Kidney glomerular epithelial cell (primary cell): ENCODE data around the gene TTC7B.

ENCODE experiments used
- DNase-seq: peaks from one replicate; lab custom pipeline; 2025; lab: John Stamatoyannopoulos, UW

TTC7B gene

GRCh38 chr14:90741682-90741946, 74.6 kb downstream of the TTC7B start:
- DNase-seq, result no peak

DNA sequence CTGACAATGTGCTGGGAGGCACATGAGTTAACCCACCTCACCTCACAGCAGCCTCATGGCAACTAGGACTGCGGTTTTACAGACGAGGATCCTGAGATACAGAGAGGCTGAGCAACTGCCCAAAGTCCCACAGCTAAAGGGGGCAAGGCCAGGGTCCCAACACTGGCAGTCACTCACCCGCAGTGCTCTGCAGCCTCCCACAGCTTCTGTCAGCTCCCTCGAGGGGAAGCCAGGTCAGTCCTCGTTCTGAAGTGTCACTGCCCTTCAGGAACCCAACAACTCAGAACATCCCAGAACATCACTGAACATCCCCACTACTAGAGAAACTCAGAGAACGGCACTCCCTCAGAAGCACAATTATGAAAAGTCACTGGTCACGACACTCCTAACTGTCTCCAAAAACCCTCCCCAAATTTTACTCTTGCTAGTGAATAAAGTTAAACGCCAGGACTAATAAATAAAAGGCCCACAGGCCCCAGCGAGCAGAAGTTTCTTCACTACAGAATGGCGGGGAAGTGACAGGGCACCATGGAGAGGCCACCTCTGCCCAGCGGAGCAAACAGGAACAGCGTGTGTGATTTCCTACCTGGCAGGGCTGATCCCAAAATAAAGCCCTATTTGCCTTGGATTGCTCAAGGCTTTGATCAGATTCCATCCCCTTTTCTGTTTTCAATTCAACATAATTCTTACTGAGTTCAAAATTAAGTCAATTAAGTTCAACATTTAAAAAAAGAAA, 75.1 kb downstream of the TTC7B start:
- DNase-seq, result no peak

DNA sequence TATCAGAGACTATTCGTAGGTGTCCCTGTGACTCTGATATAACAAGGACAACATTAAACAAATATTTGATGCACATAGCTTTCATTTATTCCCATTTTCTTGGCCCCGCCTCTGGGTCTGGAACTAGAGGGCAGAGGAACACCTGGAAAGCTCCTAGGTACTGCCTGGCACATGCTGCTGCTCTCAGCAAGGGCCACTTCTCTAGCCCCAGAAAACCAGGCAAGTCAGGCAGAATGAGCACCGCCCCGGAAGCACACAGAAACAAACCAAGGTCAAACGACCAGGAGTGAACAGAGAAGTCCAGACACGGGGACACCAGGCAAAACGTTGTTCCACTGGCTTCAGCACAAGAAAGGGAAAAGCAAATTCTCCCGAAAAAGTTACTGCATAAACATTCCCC, 76.1 kb downstream of the TTC7B start:
- DNase-seq, result no peak

- no peak for DNase-seq
These were observed 76.7 kb downstream of the TTC7B start for GRCh38 chr14:90739318-90740068.

DNA sequence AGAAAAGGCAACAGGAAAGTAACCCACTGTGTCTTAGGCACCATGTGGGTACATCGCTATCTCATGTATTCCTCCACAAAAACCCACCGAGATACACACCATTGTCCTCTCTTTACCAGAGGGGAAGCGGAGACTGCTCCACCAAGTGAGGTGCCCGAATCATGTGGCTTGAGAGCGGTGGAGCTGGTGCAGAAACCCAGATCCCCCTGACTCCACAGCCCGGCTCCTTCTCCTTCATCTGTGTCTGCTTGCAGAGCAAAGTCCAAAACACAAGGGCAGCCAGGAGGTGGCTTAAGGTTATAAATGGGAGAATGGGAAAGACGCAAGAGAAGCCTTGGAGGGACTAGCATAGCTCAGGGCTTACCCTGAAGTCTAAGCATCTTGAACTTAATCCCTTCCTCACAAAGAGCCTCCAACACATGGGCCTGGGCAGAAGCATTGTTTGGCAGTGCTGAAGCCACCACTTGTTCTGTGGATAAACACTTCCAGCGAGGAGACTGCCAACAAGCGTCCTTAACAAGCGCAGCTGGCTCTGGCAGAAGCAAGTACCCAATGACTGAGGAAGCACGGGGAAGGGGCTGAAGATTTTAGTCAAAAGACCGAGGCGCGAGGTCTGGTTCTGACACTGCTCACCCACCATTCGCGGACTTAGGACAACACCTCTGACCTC, 83.0 kb downstream of the TTC7B start:
- no peak for DNase-seq

DNA sequence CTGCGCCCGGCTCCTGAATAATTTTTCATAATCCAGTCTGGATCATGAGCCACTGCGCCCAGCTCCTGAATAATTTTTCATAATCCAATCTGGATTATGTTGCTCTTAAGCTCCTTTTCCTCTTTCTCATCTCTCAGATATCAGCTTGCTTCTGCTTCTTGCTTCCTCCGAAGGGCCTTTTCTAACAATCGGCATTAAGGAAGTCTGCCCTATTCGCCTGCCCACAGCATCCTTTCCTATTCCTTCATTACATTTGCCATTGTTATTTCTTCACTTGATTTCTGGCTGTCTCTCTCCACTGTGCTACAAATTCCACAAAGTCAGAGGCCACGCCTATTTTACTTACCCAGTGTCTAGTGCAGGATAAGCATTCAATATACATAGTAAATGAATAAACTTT, 83.5 kb downstream of the TTC7B start:
- no peak for DNase-seq

GRCh38 chr14:90732139-90732538, 84.1 kb downstream of the TTC7B start:
- DNase-seq, result no peak

DNA sequence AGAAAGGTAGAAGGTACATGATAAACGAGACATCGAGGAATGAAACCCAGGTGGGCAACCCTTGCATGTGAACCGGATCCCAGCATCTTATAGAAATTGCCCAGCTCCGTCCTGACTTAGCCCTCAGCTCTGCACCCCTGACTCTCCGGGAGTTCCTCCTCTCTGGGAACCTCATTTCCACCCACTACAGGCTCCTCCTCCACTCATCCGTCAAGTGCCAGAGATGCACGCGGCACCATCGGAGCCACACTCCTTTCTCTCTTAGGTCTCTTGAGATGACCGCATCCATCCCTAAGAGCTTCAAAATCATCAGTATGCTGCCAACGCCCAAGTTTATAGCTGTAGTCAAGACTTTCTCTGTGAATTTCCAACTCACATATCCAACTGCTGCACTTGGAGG, 84.7 kb downstream of the TTC7B start:
- no peak for DNase-seq

GRCh38 chr14:90730206-90730766, 85.9 kb downstream of the TTC7B start:
- DNase-seq, result no peak

DNA sequence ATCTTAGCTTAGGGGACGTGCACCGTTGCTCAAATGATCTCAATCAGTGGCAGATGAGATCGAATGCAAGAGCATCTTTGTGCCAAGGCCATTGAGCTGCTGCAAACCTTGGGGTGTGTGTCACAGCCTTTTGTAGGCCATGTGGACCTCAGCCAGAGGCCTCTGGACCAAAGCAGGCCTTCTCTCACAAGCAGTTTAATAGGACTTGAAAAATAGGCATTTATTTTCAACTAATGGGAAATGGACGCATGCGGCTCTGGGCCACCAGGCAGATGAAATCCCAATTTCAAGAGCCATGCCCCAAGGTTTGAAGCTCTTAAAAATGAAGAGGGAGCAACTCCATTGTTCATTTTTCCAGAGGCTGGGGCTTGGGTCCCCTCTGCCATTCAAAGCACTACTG, 87.3 kb downstream of the TTC7B start:
- DNase-seq, result no peak

DNA sequence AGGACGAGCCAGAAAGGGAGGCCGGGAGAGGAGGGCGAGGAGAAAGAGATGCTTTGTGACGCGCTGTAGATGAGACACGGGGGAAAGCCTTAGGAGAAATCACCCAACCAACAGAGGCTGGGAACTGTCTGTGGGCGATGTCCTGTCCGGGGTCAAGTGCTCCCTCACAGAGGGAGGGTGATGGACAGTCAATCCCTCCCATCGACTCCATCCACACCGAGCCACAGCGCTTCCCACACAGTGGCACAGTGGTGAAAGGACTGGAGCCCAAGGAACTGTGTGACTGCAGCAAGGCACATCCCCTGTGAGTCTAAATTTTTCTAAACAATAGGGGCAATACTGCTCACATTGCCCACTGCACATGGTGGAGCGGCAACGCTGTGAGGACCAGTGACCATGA, 89.1 kb downstream of the TTC7B start:
- DNase-seq, result no peak

DNA sequence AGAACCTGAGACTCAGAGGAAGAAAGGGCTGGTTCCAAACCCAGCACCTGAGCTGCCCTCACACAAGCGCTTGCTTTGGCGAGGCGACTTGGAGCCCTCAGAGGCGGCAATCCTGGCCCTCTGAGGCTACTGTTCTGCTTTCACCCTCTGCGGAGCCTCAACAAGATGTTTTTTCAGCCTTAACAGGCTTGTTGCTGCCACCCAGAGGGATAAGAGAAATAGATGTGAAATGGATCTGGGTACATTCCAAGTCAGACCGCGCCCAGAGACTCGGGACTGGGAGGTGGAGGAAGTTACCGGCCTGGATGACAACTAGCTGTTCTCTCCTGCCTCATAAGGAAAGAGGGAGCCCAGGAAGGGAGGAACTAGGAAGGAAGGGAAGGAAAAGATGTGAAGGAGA, 89.6 kb downstream of the TTC7B start:
- no peak for DNase-seq

- no peak for DNase-seq
These were observed 91.4 kb downstream of the TTC7B start for GRCh38 chr14:90724866-90725265.

- DNase-seq, result no peak
These were observed 93.6 kb downstream of the TTC7B start for GRCh38 chr14:90722590-90722989.

- no peak for DNase-seq
These were observed 94.5 kb downstream of the TTC7B start for GRCh38 chr14:90721619-90722305.

- no peak for DNase-seq
These were observed 95.4 kb downstream of the TTC7B start for GRCh38 chr14:90720832-90721231.

DNA sequence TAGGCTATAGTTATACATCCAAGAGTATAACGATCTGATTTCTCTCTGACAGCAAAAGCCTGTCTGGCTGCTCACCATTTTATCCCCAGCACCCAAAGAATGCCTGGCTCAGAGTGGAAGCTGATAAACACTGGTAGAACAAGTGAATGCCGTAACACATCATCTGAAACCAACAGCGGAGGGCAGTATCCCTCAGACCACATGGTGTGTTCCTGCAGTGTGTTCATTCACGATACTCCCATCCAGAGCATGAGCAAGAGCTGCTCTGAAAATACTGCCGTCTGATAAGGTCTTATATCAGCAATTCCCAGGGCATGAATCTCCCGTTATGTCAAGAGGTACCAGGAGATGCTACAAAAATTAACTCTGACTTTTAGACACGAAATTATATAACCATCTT, 95.9 kb downstream of the TTC7B start:
- no peak for DNase-seq

- no peak for DNase-seq
These were observed 98.3 kb downstream of the TTC7B start for GRCh38 chr14:90717916-90718315.

GRCh38 chr14:90715993-90716392, 100.2 kb downstream of the TTC7B start:
- DNase-seq, result no peak

DNA sequence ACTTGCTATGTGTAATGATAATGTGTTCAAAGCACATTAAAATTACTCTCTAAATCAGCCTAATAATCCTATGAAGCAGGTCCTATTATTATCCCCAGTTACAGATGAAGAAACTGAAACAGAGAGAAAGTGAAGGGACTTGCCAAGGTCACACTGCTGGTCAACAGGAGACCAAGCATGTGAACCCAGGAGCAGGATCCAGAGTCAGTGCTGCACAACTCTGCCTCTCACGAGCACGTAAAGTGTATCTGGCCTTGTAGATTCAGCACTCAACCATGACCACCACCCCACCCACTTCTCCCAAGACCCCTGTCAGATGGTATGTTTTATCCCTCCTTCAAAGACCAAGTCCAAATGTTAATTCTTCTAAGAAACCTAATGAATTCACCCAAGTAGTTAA, 100.7 kb downstream of the TTC7B start:
- no peak for DNase-seq

DNA sequence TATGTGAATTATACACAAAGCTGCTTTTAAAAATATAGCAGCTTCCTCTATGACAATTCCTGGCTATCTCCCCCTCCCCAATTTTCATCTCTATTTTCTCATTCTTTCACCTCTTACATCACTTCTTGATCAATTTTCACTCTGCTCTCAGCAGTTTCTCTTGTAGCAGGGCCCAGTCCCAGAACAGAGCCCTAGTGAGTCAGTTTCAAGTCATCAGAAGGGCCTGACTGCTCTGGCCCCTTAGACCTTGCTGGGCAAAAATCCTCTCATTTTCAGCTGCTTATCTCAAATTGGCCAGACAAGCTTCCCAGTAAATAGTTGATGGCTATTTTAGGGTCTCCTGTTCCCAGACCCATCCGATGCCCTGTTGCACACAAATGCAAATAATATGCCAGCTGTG, 101.4 kb downstream of the TTC7B start:
- no peak for DNase-seq

- no peak for DNase-seq
These were observed 111.4 kb downstream of the TTC7B start for GRCh38 chr14:90704738-90705392.
